Karpas-422 (cell line): Measurements from ENCODE around the gene WBP1. TPM values are rescaled to one million over a fixed set of nuclear protein-coding genes. Genes with fewer than 3 reads are reported as not detected.
"Not testable (repeated sequence)": the region's sequence is repeated elsewhere in the genome, so short reads cannot be mapped to it uniquely, and the experiment has no call there.

Source experiments
- DNase-seq: peaks from one replicate; pipeline ENCODE4 v3.0.0-alpha.2; 2015
- H2AFZ ChIP-seq: fragments of 200-600 bp; sonication (generic); 2 replicates; pipeline ENCODE4 v1.6.1; 2014; ENCODE audit warnings: antibody characterized with exemption, low read length, mixed read lengths
- H3K27ac ChIP-seq: fragments of 200-600 bp; sonication (generic); 2 replicates; pipeline ENCODE4 v1.5.1; 2014; ENCODE audit warnings: mild to moderate bottlenecking, low read length, moderate library complexity
- H3K27me3 ChIP-seq: fragments of 200-600 bp; sonication (generic); 2 replicates; pipeline ENCODE4 v1.6.1; 2014; ENCODE audit warnings: low read length, mixed read lengths
- H3K36me3 ChIP-seq: fragments of 200-600 bp; sonication (generic); 2 replicates; pipeline ENCODE4 v1.6.1; 2014; ENCODE audit warnings: low read length, mixed read lengths; ENCODE audit not compliant: insufficient read depth
- H3K4me1 ChIP-seq: fragments of 200-600 bp; sonication (generic); 2 replicates; pipeline ENCODE4 v1.6.1; 2014; ENCODE audit warnings: mild to moderate bottlenecking, low read length, mixed read lengths
- H3K4me2 ChIP-seq: fragments of 200-600 bp; sonication (generic); 2 replicates; pipeline ENCODE4 v1.6.1; 2014; ENCODE audit warnings: low read length, low read depth, mild to moderate bottlenecking; ENCODE audit not compliant: poor library complexity, severe bottlenecking
- H3K4me3 ChIP-seq: fragments of 200-600 bp; sonication (generic); 2 replicates; pipeline ENCODE4 v1.5.1; 2014; ENCODE audit warnings: mild to moderate bottlenecking, antibody characterized with exemption, low read length, mixed read lengths
- H3K79me2 ChIP-seq: fragments of 200-600 bp; sonication (generic); 2 replicates; pipeline ENCODE4 v1.6.1; 2014; ENCODE audit warnings: mild to moderate bottlenecking, low read length, mixed read lengths
- H3K9ac ChIP-seq: fragments of 200-600 bp; sonication (generic); 2 replicates; pipeline ENCODE4 v1.6.0; 2014; ENCODE audit warnings: low read length
- H3K9me2 ChIP-seq: fragments of 200-600 bp; sonication (generic), shearing (Covaris generic); replicated peaks from 2 replicates; pipeline ENCODE4 v1.6.0; 2014; ENCODE audit warnings: mild to moderate bottlenecking, low read length, moderate library complexity; ENCODE audit not compliant: insufficient read depth
- H3K9me3 ChIP-seq: fragments of 300-700, 200-600 bp; sonication (generic); 2 replicates; pipeline ENCODE4 v1.6.1; 2014; ENCODE audit warnings: low read length, mixed read lengths
- H4K20me1 ChIP-seq: fragments of 200-600 bp; sonication (generic); 2 replicates; pipeline ENCODE4 v1.6.1; 2014; ENCODE audit warnings: mild to moderate bottlenecking, antibody characterized with exemption, low read length, low read depth; ENCODE audit not compliant: insufficient read depth
- total RNA-seq: library from RNA; depleted of rRNA; stranded (reverse); fragments of >200 nt; shearing (Covaris generic); gene quantifications from 2 replicates; pipeline ENCODE4 v1.2.3, GENCODE V29; 2014; ENCODE audit warnings: low replicate concordance

Gene WBP1
- total RNA-seq, 1 experiment from 2014 or later: 149 TPM

DNA sequence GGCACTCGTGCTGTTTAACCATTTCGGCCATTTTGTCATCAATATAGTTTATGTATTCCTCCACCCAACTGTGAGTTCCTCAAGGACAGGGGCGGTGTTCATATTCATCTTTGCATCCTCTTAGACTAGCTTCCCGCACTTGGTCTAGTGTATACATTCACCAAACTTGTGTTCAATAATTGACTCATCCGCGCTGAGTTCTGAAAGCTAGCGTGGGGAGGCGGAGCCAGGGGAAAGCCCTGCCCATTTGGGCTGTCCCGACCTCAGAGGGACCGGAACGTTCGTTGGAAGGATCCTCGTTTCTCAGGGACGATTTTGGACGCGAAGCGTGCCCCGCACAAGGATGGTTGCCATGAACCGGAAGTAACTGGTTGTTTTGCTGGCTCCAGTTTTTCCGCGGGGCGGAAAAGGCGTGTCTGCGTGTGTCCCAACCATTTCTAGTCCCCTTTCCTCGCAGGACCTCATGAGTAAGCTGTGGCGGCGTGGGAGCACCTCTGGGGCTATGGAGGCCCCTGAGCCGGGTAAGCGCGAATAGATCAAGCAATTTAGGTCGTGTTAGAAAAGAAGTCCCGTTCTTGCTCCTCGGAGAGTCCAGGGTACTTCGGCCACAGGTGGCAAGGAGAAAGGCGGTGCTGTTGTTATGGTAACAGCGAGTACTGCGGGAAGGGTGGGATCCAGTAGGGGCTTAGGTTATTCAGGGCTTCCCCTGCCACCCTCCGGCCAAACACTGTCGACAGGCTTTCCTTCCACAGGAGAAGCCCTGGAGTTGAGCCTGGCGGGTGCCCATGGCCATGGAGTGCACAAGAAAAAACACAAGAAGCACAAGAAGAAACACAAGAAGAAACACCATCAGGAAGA, 3.4 kb upstream of the WBP1 start, which contains the start of gene INO80B:
Gene INO80B (plus strand): TSS at position 434 of the 858 bp plus-strand sequence. CDS start 30 bp downstream, at position 464.
- Histone ChIP-seq H3K4me1 (peaks cover 33% of the 10 kb centered on the region), H3K79me2 (peaks cover 25% of the 10 kb centered on the region), H2AFZ (peak within 1 kb of the TSS; percentile 65), H3K4me3 (peak within 1 kb of the TSS; percentile 78), H4K20me1 (no peaks in the 10 kb centered on the region), H3K9ac (peak within 1 kb of the TSS; percentile 94), H3K9me3 (no peaks in the 10 kb centered on the region), H3K9me2 (no peaks in the 10 kb centered on the region), H3K27ac (0 out of 2 replicates have a peak within 1 kb of the TSS, but pooled peaks have one; percentile 1), H3K4me2 (peak within 1 kb of the TSS; percentile 94), H3K27me3 (no peaks in the 10 kb centered on the region), H3K36me3 (no peaks in the 10 kb centered on the region)
- DNase-seq: peak; percentile 100

DNA sequence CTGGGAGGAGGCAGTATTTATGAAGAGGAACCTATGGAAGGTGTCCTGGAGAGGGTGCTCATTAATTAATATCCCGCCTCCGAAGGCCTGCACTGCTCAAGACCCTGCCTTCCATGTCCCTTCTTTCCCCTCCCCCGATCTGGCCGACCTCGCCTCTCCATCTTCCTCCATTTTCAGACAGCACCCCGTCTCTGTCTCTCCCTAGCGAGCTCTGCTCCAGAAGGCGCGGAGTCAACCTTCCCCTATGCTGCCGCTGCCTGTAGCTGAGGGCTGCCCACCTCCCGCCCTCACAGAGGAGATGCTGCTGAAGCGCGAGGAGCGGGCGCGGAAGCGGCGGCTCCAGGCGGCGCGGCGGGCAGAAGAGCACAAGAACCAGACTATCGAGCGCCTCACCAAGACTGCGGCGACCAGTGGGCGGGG, 1.1 kb upstream of the WBP1 start:
- no peaks in the 10 kb centered on the region for H4K20me1 ChIP-seq
- H3K9ac ChIP-seq: peak overlapping the region; percentile 94
- no peak overlapping the region for H2AFZ ChIP-seq
- DNase-seq: no peak
- H3K4me3 ChIP-seq: peak overlapping the region; percentile 78
- H3K9me2 ChIP-seq: no peaks in the 10 kb centered on the region
- H3K4me2 ChIP-seq: peak overlapping the region; percentile 94
- peaks cover 36% of the 10 kb centered on the region for H3K4me1 ChIP-seq
- no peaks in the 10 kb centered on the region for H3K27me3 ChIP-seq
- H3K36me3 ChIP-seq: no peaks in the 10 kb centered on the region
- H3K27ac ChIP-seq: peak overlapping the region; percentile 91
- H3K9me3 ChIP-seq: no peaks in the 10 kb centered on the region
- H3K79me2 ChIP-seq: peaks cover 25% of the 10 kb centered on the region

DNA sequence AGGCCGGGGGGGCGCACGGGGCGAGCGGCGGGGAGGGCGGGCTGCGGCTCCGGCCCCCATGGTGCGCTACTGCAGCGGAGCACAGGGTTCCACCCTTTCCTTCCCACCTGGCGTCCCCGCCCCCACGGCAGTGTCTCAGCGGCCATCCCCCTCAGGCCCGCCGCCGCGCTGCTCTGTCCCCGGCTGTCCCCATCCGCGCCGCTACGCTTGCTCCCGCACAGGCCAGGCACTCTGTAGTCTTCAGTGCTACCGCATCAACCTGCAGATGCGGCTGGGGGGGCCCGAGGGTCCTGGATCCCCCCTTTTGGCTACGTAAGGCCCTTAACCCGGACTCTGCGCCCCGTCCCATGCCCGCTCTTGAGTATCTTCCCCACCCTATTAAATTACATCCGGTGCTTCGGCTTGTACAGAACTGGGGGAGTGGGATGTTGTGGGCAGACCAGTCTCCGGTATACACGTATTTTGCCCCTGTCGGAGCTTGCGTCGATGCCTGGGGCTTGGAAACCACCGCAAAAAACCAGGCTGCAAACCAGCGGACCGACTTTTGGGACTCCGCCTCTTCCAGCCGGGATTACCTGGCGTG, 598 bp upstream of the WBP1 start:
- Histone ChIP-seq H3K9me2 (no peaks in the 10 kb centered on the region), H3K4me3 (peak overlapping the region; percentile 78), H3K9me3 (no peaks in the 10 kb centered on the region), H3K27me3 (no peaks in the 10 kb centered on the region), H3K9ac (peak overlapping the region; percentile 94), H3K27ac (peak overlapping the region; percentile 91), H3K4me2 (peak overlapping the region; percentile 94), H2AFZ (peak overlapping the region; percentile 72; the same call in 1 of the 2 replicates), H4K20me1 (no peaks in the 10 kb centered on the region), H3K36me3 (peaks cover 5% of the 10 kb centered on the region; the same call in 1 of the 2 replicates), H3K4me1 (peaks cover 36% of the 10 kb centered on the region), H3K79me2 (peaks cover 25% of the 10 kb centered on the region)
- DNase-seq: peak; percentile 95

DNA sequence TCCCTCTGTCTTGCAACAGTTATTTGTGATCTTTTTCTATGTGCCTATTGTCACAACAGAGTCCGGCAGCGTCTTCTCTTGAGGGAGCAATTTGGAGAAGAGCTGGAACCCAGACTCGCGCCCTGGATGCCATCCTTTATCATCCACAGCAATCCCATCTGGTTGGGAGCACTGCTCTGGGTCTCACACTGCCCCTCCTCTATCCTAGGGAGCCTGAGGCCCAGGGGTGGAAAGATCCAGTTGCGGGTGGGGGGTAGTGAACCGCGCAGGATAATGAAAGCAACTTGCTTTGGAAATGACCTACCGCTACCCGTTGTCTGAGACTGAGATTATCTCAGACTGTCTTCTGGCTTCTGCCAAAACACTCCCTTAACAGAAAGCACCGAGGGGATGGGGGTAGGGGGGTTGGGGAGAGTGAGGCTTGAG, 713 bp downstream of the WBP1 start:
- Histone ChIP-seq H3K9me3 (no peaks in the 10 kb centered on the region), H3K4me2 (peak overlapping the region; percentile 93), H3K9me2 (no peaks in the 10 kb centered on the region), H3K4me3 (peak overlapping the region; percentile 89), H4K20me1 (0 out of 2 replicates have a peak, but pooled peaks cover 4% of the 10 kb centered on the region), H3K79me2 (peaks cover 34% of the 10 kb centered on the region), H3K27me3 (no peaks in the 10 kb centered on the region), H2AFZ (no peak overlapping the region), H3K27ac (peak overlapping the region; percentile 55), H3K36me3 (peaks cover 12% of the 10 kb centered on the region), H3K9ac (peak overlapping the region; percentile 90), H3K4me1 (peaks cover 43% of the 10 kb centered on the region)
- DNase-seq: peak; percentile 62

DNA sequence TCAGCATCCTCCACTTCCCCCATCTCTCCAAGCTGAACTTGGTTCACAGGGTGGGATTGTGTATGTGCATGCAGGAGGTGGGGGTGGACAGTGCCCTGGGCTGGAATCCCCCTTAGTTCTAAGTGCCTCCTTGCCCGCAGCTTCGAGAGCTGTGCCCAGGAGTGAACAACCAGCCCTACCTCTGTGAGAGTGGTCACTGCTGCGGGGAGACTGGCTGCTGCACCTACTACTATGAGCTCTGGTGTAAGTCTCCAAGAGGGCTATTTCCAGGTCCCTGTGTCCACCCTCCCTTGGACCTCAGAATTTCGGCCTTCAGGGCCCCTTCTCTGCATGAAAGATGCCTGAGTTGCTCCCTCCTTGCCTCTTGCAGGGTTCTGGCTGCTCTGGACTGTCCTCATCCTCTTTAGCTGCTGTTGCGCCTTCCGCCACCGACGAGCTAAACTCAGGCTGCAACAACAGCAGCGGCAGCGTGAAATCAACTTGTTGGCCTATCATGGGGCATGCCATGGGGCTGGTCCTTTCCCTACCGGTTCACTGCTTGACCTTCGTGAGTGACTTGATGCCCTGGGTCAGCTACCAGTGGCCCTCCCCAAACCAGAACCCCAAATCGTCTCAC, 1.4 kb downstream of the WBP1 start:
- H3K9me3 ChIP-seq, H3K9me2 ChIP-seq, H4K20me1 ChIP-seq, H2AFZ ChIP-seq, H3K27me3 ChIP-seq: not testable (repeated sequence)
- Histone ChIP-seq H3K4me3 (peak overlapping the region; percentile 89), H3K27ac (peak overlapping the region; percentile 28; the same call in 1 of the 2 replicates), H3K79me2 (peaks cover 41% of the 10 kb centered on the region), H3K36me3 (peaks cover 12% of the 10 kb centered on the region), H3K4me1 (peaks cover 43% of the 10 kb centered on the region), H3K9ac (peak overlapping the region; percentile 90), H3K4me2 (peak overlapping the region; percentile 93)
- peak; percentile 64 for DNase-seq

DNA sequence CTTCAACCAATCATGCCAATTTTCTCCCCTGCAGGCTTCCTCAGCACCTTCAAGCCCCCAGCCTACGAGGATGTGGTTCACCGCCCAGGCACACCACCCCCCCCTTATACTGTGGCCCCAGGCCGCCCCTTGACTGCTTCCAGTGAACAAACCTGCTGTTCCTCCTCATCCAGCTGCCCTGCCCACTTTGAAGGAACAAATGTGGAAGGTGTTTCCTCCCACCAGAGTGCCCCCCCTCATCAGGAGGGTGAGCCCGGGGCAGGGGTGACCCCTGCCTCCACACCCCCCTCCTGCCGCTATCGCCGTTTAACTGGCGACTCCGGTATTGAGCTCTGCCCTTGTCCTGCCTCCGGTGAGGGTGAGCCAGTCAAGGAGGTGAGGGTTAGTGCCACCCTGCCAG, 1.9 kb downstream of the WBP1 start:
- not testable (repeated sequence) for H3K4me3 ChIP-seq, H3K27ac ChIP-seq, H3K27me3 ChIP-seq, H3K9me3 ChIP-seq, H4K20me1 ChIP-seq, H2AFZ ChIP-seq, H3K4me2 ChIP-seq, DNase-seq, H3K9me2 ChIP-seq
- peaks cover 42% of the 10 kb centered on the region for H3K4me1 ChIP-seq
- peaks cover 12% of the 10 kb centered on the region for H3K36me3 ChIP-seq
- H3K9ac ChIP-seq: peak overlapping the region; percentile 90; the same call in 1 of the 2 replicates
- peaks cover 46% of the 10 kb centered on the region for H3K79me2 ChIP-seq

DNA sequence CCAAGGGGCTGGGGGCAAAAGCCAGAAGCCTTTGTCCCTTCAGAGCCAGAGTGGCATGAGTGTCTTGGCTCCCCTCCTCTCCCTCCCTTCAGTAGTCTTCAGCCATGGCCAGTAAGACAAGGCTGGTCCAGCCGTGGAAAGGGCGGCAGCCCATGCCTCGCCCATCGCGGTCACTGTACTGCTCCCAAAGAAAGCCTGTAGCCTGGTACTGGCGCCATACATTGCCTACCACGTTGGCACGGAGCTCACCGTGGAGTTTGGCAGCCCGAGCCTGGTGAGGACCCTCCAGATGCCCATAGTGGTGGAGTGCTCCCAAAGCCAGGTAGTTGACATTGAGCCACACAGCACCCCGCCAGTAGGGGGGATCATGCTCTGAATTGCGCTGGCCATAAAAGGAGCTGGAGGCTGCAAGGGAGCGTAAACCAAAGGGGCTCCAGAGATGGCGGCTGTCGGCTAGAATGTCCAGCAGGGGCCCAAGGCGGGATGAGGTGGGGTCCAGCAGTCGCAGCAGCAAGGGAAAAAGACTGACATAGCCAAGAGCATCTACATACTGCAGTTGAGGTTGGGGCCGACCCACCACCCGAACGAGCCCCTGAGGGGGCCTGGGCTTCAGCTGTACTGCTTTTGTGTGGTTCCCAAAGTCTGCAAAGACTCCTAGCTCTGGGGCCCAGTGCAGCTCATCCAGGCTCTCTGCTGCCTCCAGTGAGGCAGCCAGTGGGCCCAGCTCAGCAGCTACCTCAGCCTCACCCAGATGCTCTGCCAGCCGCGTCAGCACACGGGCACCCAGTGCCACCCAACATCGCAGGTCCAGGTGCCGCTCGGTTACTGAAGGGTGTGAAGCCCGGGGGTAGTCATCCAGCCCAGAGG, 3.2 kb downstream of the WBP1 start:
- Histone ChIP-seq H3K9me3 (no peaks in the 10 kb centered on the region), H3K4me2 (no peak overlapping the region), H3K36me3 (peaks cover 12% of the 10 kb centered on the region), H3K79me2 (peaks cover 44% of the 10 kb centered on the region), H3K9ac (no peak overlapping the region), H3K4me3 (no peak overlapping the region), H4K20me1 (peaks cover 4% of the 10 kb centered on the region; the same call in 1 of the 2 replicates), H3K27me3 (no peaks in the 10 kb centered on the region), H3K9me2 (no peaks in the 10 kb centered on the region), H3K27ac (no peak overlapping the region), H2AFZ (no peak overlapping the region), H3K4me1 (peaks cover 39% of the 10 kb centered on the region)
- peak; percentile 65 for DNase-seq
